ENCODE measurements around the gene MPV17L.
"Not testable (repeated sequence)": the region's sequence is repeated elsewhere in the genome, so short reads cannot be mapped to it uniquely, and the experiment has no call there.

The MPV17L gene

GRCh38 chr16:15439102-15439501 lies 43.5 kb downstream of the MPV17L start:
- peaks cover 11% of the 10 kb centered on the region for H3K4me1 ChIP-seq (ENCODE audit: insufficient read depth, low read length)
- H3K9me3 ChIP-seq (ENCODE audit: low read length): no peaks in the 10 kb centered on the region
- no peak overlapping the region for H3K9ac ChIP-seq (ENCODE audit: low read length)
- no peaks in the 10 kb centered on the region for H3K27me3 ChIP-seq (ENCODE audit: control insufficient read depth in 1 of 2, insufficient read depth in 2 of 2, low read length in 2 of 2)
- no peak overlapping the region for H3K27ac ChIP-seq (ENCODE audit: low read depth, low read length)
- H3K36me3 ChIP-seq (ENCODE audit: insufficient read depth, low read length): no peaks in the 10 kb centered on the region
- H3K4me3 ChIP-seq (ENCODE audit: low read depth in 1 of 2, low read length in 2 of 2): no peak overlapping the region

- Histone ChIP-seq H3K4me3 (ENCODE audit: low read depth in 1 of 2, low read length in 2 of 2) (no peak overlapping the region), H3K9me3 (ENCODE audit: low read length) (no peaks in the 10 kb centered on the region), H3K36me3 (ENCODE audit: insufficient read depth, low read length) (no peaks in the 10 kb centered on the region), H3K27me3 (ENCODE audit: control insufficient read depth in 1 of 2, insufficient read depth in 2 of 2, low read length in 2 of 2) (no peaks in the 10 kb centered on the region), H3K4me1 (ENCODE audit: insufficient read depth, low read length) (peaks cover 11% of the 10 kb centered on the region), H3K9ac (ENCODE audit: low read length) (no peak overlapping the region), H3K27ac (ENCODE audit: low read depth, low read length) (no peak overlapping the region)
Measured at GRCh38 chr16:15439521-15439920, 44.0 kb downstream of the MPV17L start.

GRCh38 chr16:15440852-15441251 lies 45.3 kb downstream of the MPV17L start:
- no peak overlapping the region for H3K27ac ChIP-seq (ENCODE audit: low read depth, low read length)
- no peaks in the 10 kb centered on the region for H3K36me3 ChIP-seq (ENCODE audit: insufficient read depth, low read length)

GRCh38 chr16:15442140-15442539 lies 46.6 kb downstream of the MPV17L start:
- not testable (repeated sequence) for H3K36me3 ChIP-seq (ENCODE audit: insufficient read depth, low read length); H3K9me3 ChIP-seq (ENCODE audit: low read length); H3K4me3 ChIP-seq (ENCODE audit: low read depth in 1 of 2, low read length in 2 of 2); H3K27ac ChIP-seq (ENCODE audit: low read depth, low read length); H3K4me1 ChIP-seq (ENCODE audit: insufficient read depth, low read length); H3K27me3 ChIP-seq (ENCODE audit: control insufficient read depth in 1 of 2, insufficient read depth in 2 of 2, low read length in 2 of 2); H3K9ac ChIP-seq (ENCODE audit: low read length)

More at GRCh38 chr16:15440852-15441251, 45.3 kb downstream of the MPV17L start:
- Histone ChIP-seq H3K9me3 (ENCODE audit: low read length) (no peaks in the 10 kb centered on the region), H3K27me3 (ENCODE audit: control insufficient read depth in 1 of 2, insufficient read depth in 2 of 2, low read length in 2 of 2) (no peaks in the 10 kb centered on the region), H3K9ac (ENCODE audit: low read length) (no peak overlapping the region), H3K4me3 (ENCODE audit: low read depth in 1 of 2, low read length in 2 of 2) (no peak overlapping the region), H3K4me1 (ENCODE audit: insufficient read depth, low read length) (peaks cover 8% of the 10 kb centered on the region)

GRCh38 chr16:15443753-15444152 lies 48.2 kb downstream of the MPV17L start:
- H3K9me3 ChIP-seq (ENCODE audit: low read length): no peaks in the 10 kb centered on the region
- no peak overlapping the region for H3K27ac ChIP-seq (ENCODE audit: low read depth, low read length)

GRCh38 chr16:15444264-15444663 lies 48.7 kb downstream of the MPV17L start:
- H3K9me3 ChIP-seq (ENCODE audit: low read length): no peaks in the 10 kb centered on the region
- H3K36me3 ChIP-seq (ENCODE audit: insufficient read depth, low read length): no peaks in the 10 kb centered on the region
- H3K4me1 ChIP-seq (ENCODE audit: insufficient read depth, low read length): peaks cover 7% of the 10 kb centered on the region
- no peak overlapping the region for H3K27ac ChIP-seq (ENCODE audit: low read depth, low read length)
- H3K4me3 ChIP-seq (ENCODE audit: low read depth in 1 of 2, low read length in 2 of 2): no peak overlapping the region
- no peaks in the 10 kb centered on the region for H3K27me3 ChIP-seq (ENCODE audit: control insufficient read depth in 1 of 2, insufficient read depth in 2 of 2, low read length in 2 of 2)
- no peak overlapping the region for H3K9ac ChIP-seq (ENCODE audit: low read length)

More at GRCh38 chr16:15443753-15444152, 48.2 kb downstream of the MPV17L start:
- H3K36me3 ChIP-seq (ENCODE audit: insufficient read depth, low read length): no peaks in the 10 kb centered on the region
- H3K4me1 ChIP-seq (ENCODE audit: insufficient read depth, low read length): peaks cover 7% of the 10 kb centered on the region
- no peak overlapping the region for H3K9ac ChIP-seq (ENCODE audit: low read length)
- H3K27me3 ChIP-seq (ENCODE audit: control insufficient read depth in 1 of 2, insufficient read depth in 2 of 2, low read length in 2 of 2): no peaks in the 10 kb centered on the region
- H3K4me3 ChIP-seq (ENCODE audit: low read depth in 1 of 2, low read length in 2 of 2): no peak overlapping the region

GRCh38 chr16:15445450-15445849 lies 49.9 kb downstream of the MPV17L start:
- Histone ChIP-seq H3K36me3 (ENCODE audit: insufficient read depth, low read length) (no peaks in the 10 kb centered on the region), H3K27me3 (ENCODE audit: control insufficient read depth in 1 of 2, insufficient read depth in 2 of 2, low read length in 2 of 2) (no peaks in the 10 kb centered on the region), H3K27ac (ENCODE audit: low read depth, low read length) (no peak overlapping the region), H3K9ac (ENCODE audit: low read length) (no peak overlapping the region), H3K4me1 (ENCODE audit: insufficient read depth, low read length) (no peaks in the 10 kb centered on the region), H3K4me3 (ENCODE audit: low read depth in 1 of 2, low read length in 2 of 2) (no peak overlapping the region), H3K9me3 (ENCODE audit: low read length) (no peaks in the 10 kb centered on the region)

GRCh38 chr16:15446901-15447300 lies 51.3 kb downstream of the MPV17L start:
- no peaks in the 10 kb centered on the region for H3K36me3 ChIP-seq (ENCODE audit: insufficient read depth, low read length)
- H3K4me1 ChIP-seq (ENCODE audit: insufficient read depth, low read length): no peaks in the 10 kb centered on the region
- H3K9ac ChIP-seq (ENCODE audit: low read length): no peak overlapping the region
- no peak overlapping the region for H3K27ac ChIP-seq (ENCODE audit: low read depth, low read length)
- H3K9me3 ChIP-seq (ENCODE audit: low read length): no peaks in the 10 kb centered on the region
- no peak overlapping the region for H3K4me3 ChIP-seq (ENCODE audit: low read depth in 1 of 2, low read length in 2 of 2)
- no peaks in the 10 kb centered on the region for H3K27me3 ChIP-seq (ENCODE audit: control insufficient read depth in 1 of 2, insufficient read depth in 2 of 2, low read length in 2 of 2)

GRCh38 chr16:15450624-15451023 lies 55.1 kb downstream of the MPV17L start:
- no peaks in the 10 kb centered on the region for H3K27me3 ChIP-seq (ENCODE audit: control insufficient read depth in 1 of 2, insufficient read depth in 2 of 2, low read length in 2 of 2)
- no peak overlapping the region for H3K9ac ChIP-seq (ENCODE audit: low read length)
- H3K27ac ChIP-seq (ENCODE audit: low read depth, low read length): no peak overlapping the region
- H3K4me1 ChIP-seq (ENCODE audit: insufficient read depth, low read length): peaks cover 4% of the 10 kb centered on the region
- H3K4me3 ChIP-seq (ENCODE audit: low read depth in 1 of 2, low read length in 2 of 2): no peak overlapping the region
- H3K9me3 ChIP-seq (ENCODE audit: low read length): no peaks in the 10 kb centered on the region
- no peaks in the 10 kb centered on the region for H3K36me3 ChIP-seq (ENCODE audit: insufficient read depth, low read length)

GRCh38 chr16:15451098-15451731 lies 55.7 kb downstream of the MPV17L start:
- no peak overlapping the region for H3K27ac ChIP-seq (ENCODE audit: low read depth, low read length)
- H3K9ac ChIP-seq (ENCODE audit: low read length): no peak overlapping the region
- H3K27me3 ChIP-seq (ENCODE audit: control insufficient read depth in 1 of 2, insufficient read depth in 2 of 2, low read length in 2 of 2): no peaks in the 10 kb centered on the region

GRCh38 chr16:15452246-15452855 lies 56.8 kb downstream of the MPV17L start:
- Histone ChIP-seq H3K9me3 (ENCODE audit: low read length) (no peaks in the 10 kb centered on the region), H3K9ac (ENCODE audit: low read length) (no peak overlapping the region), H3K4me1 (ENCODE audit: insufficient read depth, low read length) (peaks cover 4% of the 10 kb centered on the region), H3K27me3 (ENCODE audit: control insufficient read depth in 1 of 2, insufficient read depth in 2 of 2, low read length in 2 of 2) (no peaks in the 10 kb centered on the region), H3K27ac (ENCODE audit: low read depth, low read length) (no peak overlapping the region), H3K36me3 (ENCODE audit: insufficient read depth, low read length) (no peaks in the 10 kb centered on the region), H3K4me3 (ENCODE audit: low read depth in 1 of 2, low read length in 2 of 2) (no peak overlapping the region)

More at GRCh38 chr16:15451098-15451731, 55.7 kb downstream of the MPV17L start:
- Histone ChIP-seq H3K9me3 (ENCODE audit: low read length) (no peaks in the 10 kb centered on the region), H3K4me3 (ENCODE audit: low read depth in 1 of 2, low read length in 2 of 2) (no peak overlapping the region), H3K36me3 (ENCODE audit: insufficient read depth, low read length) (no peaks in the 10 kb centered on the region), H3K4me1 (ENCODE audit: insufficient read depth, low read length) (peaks cover 4% of the 10 kb centered on the region)

- H3K27ac ChIP-seq (ENCODE audit: low read depth, low read length); H3K9me3 ChIP-seq (ENCODE audit: low read length); H3K9ac ChIP-seq (ENCODE audit: low read length); H3K4me1 ChIP-seq (ENCODE audit: insufficient read depth, low read length); H3K27me3 ChIP-seq (ENCODE audit: control insufficient read depth in 1 of 2, insufficient read depth in 2 of 2, low read length in 2 of 2); H3K36me3 ChIP-seq (ENCODE audit: insufficient read depth, low read length); H3K4me3 ChIP-seq (ENCODE audit: low read depth in 1 of 2, low read length in 2 of 2): not testable (repeated sequence)
Measured at GRCh38 chr16:15453296-15453695, 57.7 kb downstream of the MPV17L start.

All from muscle layer of colon (tissue), 2 donors.